Osteoblast (primary cell): ENCODE results near the gene DRAM1. TPM values are rescaled to one million over a fixed set of nuclear protein-coding genes. Genes with fewer than 3 reads are reported as not detected.
A peak's percentile ranks its signal among the peaks of the same experiment; 100 is the strongest.
"Not testable (repeated sequence)": the region's sequence is repeated elsewhere in the genome, so short reads cannot be mapped to it uniquely, and the experiment has no call there.

Source experiments
- DNase-seq: peaks from one replicate; pipeline ENCODE4 v3.0.0; 2011; ENCODE audit warnings: low spot score, mixed read lengths; ENCODE audit not compliant: insufficient read length; ENCODE audit errors: missing footprints
- H2AFZ ChIP-seq: 2 replicates; pipeline ENCODE4 v1.6.0; 2011; ENCODE audit warnings: mild to moderate bottlenecking, low read length
- H3K27ac ChIP-seq: 2 replicates; pipeline ENCODE4 v1.5.1; 2011; ENCODE audit warnings: mild to moderate bottlenecking, low read depth, low read length, moderate library complexity
- H3K27me3 ChIP-seq: 2 replicates; pipeline ENCODE4 v1.6.0; 2012; ENCODE audit warnings: mild to moderate bottlenecking, control low read depth, inconsistent platforms, low read length, moderate library complexity; ENCODE audit not compliant: insufficient read depth
- H3K36me3 ChIP-seq: 2 replicates; pipeline ENCODE4 v1.5.1; 2011; ENCODE audit warnings: mild to moderate bottlenecking, low read length, control low read depth, moderate library complexity; ENCODE audit not compliant: insufficient read depth
- H3K4me1 ChIP-seq: 2 replicates; pipeline ENCODE4 v1.5.1; 2011; ENCODE audit warnings: mild to moderate bottlenecking, low read length, control low read depth, moderate library complexity; ENCODE audit not compliant: insufficient read depth
- H3K4me2 ChIP-seq: 2 replicates; pipeline ENCODE4 v1.6.0; 2011; ENCODE audit warnings: mild to moderate bottlenecking, low read length; ENCODE audit not compliant: insufficient read depth
- H3K4me3 ChIP-seq: fragments of 200-600 bp; sonication (generic); 3 replicates; pipeline ENCODE4 v1.5.1; 2012; ENCODE audit warnings: mild to moderate bottlenecking, low read length, inconsistent platforms; ENCODE audit not compliant: insufficient read depth
- H3K79me2 ChIP-seq: 2 replicates; pipeline ENCODE4 v1.6.0; 2012; ENCODE audit warnings: mild to moderate bottlenecking, low read length, control low read depth, inconsistent platforms; ENCODE audit not compliant: insufficient read depth
- H3K9me3 ChIP-seq: 2 replicates; pipeline ENCODE4 v1.5.1; 2011; ENCODE audit warnings: low read depth, low read length, control low read depth
- H4K20me1 ChIP-seq: 2 replicates; pipeline ENCODE4 v1.6.0; 2012; ENCODE audit warnings: mild to moderate bottlenecking, low read length, control low read depth; ENCODE audit not compliant: insufficient read depth
- CTCF ChIP-seq: IDR thresholded peaks from 2 replicates; pipeline ENCODE4 v1.5.1; 2011; ENCODE audit warnings: mild to moderate bottlenecking, low read depth, low read length, moderate library complexity; ENCODE audit errors: extremely low read depth
- total RNA-seq: library from RNA; depleted of rRNA; stranded (reverse); fragments of >200 nt; gene quantifications from 2 replicates; pipeline ENCODE4 v1.2.3, GENCODE V29; 2012

DRAM1 gene
- total RNA-seq, 1 donor = 141 TPM

- Histone ChIP-seq H2AFZ (peak overlapping the region; percentile 54), H3K27ac (no peak overlapping the region)
Measured at GRCh38 chr12:101855976-101856375, 21.4 kb upstream of the DRAM1 start.

GRCh38 chr12:101856614-101857013, 20.8 kb upstream of the DRAM1 start:
- DNase-seq, H4K20me1 ChIP-seq, H3K4me3 ChIP-seq, H3K79me2 ChIP-seq, H3K27me3 ChIP-seq, H3K36me3 ChIP-seq, H2AFZ ChIP-seq, H3K9me3 ChIP-seq: not testable (repeated sequence)
- Histone ChIP-seq H3K4me2 (peak overlapping the region; percentile 47), H3K4me1 (peaks cover 41% of the 10 kb centered on the region), H3K27ac (peak overlapping the region; percentile 70)

More at GRCh38 chr12:101855976-101856375, 21.4 kb upstream of the DRAM1 start:
- DNase-seq = no peak
- Histone ChIP-seq H3K4me3 (no peak overlapping the region), H4K20me1 (no peaks in the 10 kb centered on the region), H3K9me3 (no peaks in the 10 kb centered on the region), H3K36me3 (no peaks in the 10 kb centered on the region), H3K4me1 (peaks cover 41% of the 10 kb centered on the region), H3K79me2 (no peaks in the 10 kb centered on the region), H3K4me2 (no peak overlapping the region), H3K27me3 (no peaks in the 10 kb centered on the region)
- no peak for TF ChIP-seq CTCF

- Histone ChIP-seq H3K79me2 (no peaks in the 10 kb centered on the region), H3K27ac (peak overlapping the region; percentile 70), H3K4me2 (peak overlapping the region; percentile 47), H3K9me3 (no peaks in the 10 kb centered on the region), H3K27me3 (no peaks in the 10 kb centered on the region), H3K4me3 (no peak overlapping the region), H3K36me3 (no peaks in the 10 kb centered on the region), H3K4me1 (peaks cover 41% of the 10 kb centered on the region), H2AFZ (no peak overlapping the region), H4K20me1 (no peaks in the 10 kb centered on the region)
- peak; percentile 78 for DNase-seq
- no peak for TF ChIP-seq CTCF
Measured at GRCh38 chr12:101857043-101857558, 20.3 kb upstream of the DRAM1 start.

- H3K79me2 ChIP-seq = no peaks in the 10 kb centered on the region
- H2AFZ ChIP-seq = no peak overlapping the region
- no peak overlapping the region for H3K4me2 ChIP-seq
- no peak overlapping the region for H3K4me3 ChIP-seq
- no peaks in the 10 kb centered on the region for H3K27me3 ChIP-seq
- no peak for DNase-seq
- H4K20me1 ChIP-seq = no peaks in the 10 kb centered on the region
- no peak for TF ChIP-seq CTCF
- no peaks in the 10 kb centered on the region for H3K36me3 ChIP-seq
- no peak overlapping the region for H3K27ac ChIP-seq
- H3K4me1 ChIP-seq = peaks cover 41% of the 10 kb centered on the region
- no peaks in the 10 kb centered on the region for H3K9me3 ChIP-seq
Measured at GRCh38 chr12:101858361-101858760, 19.0 kb upstream of the DRAM1 start.
